Subcutaneous adipose tissue (tissue), 4 donors: ENCODE measurements around the gene HOGA1. TPM values are rescaled to one million over a fixed set of nuclear protein-coding genes. Genes with fewer than 3 reads are reported as not detected.

Experiments used
- total RNA-seq, 4 donors: library from RNA; depleted of rRNA; stranded (reverse); fragments of >200 nt; gene quantifications; one replicate each; pipeline ENCODE4 v1.1.0, GENCODE V29; 2016
- TF ChIP-seq, protein P1 (sequence below): fragments of 450-650 bp; IDR thresholded peaks from one replicate; pipeline ENCODE4 v1.5.1; 2016; ENCODE audit warnings: low read depth, mild to moderate bottlenecking, control low read depth, antibody characterized with exemption, moderate library complexity

Gene HOGA1
- total RNA-seq: 10 to 100 TPM in 1 of 4 donors, 1 to 10 TPM in 3; 4.8 to 14.1 (median 7.2) TPM

- TF ChIP-seq, protein P1, sequence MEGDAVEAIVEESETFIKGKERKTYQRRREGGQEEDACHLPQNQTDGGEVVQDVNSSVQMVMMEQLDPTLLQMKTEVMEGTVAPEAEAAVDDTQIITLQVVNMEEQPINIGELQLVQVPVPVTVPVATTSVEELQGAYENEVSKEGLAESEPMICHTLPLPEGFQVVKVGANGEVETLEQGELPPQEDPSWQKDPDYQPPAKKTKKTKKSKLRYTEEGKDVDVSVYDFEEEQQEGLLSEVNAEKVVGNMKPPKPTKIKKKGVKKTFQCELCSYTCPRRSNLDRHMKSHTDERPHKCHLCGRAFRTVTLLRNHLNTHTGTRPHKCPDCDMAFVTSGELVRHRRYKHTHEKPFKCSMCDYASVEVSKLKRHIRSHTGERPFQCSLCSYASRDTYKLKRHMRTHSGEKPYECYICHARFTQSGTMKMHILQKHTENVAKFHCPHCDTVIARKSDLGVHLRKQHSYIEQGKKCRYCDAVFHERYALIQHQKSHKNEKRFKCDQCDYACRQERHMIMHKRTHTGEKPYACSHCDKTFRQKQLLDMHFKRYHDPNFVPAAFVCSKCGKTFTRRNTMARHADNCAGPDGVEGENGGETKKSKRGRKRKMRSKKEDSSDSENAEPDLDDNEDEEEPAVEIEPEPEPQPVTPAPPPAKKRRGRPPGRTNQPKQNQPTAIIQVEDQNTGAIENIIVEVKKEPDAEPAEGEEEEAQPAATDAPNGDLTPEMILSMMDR: no peak
These were observed at the start of gene HOGA1 for GRCh38 chr10:97584060-97584797. Gene HOGA1 (plus strand): TSS chr10:97584389. CDS start chr10:97584704, 315 bp downstream.

- TF ChIP-seq, protein P1: no peak
These were observed 49.3 kb upstream of the HOGA1 start for GRCh38 chr10:97534746-97535367.

DNA sequence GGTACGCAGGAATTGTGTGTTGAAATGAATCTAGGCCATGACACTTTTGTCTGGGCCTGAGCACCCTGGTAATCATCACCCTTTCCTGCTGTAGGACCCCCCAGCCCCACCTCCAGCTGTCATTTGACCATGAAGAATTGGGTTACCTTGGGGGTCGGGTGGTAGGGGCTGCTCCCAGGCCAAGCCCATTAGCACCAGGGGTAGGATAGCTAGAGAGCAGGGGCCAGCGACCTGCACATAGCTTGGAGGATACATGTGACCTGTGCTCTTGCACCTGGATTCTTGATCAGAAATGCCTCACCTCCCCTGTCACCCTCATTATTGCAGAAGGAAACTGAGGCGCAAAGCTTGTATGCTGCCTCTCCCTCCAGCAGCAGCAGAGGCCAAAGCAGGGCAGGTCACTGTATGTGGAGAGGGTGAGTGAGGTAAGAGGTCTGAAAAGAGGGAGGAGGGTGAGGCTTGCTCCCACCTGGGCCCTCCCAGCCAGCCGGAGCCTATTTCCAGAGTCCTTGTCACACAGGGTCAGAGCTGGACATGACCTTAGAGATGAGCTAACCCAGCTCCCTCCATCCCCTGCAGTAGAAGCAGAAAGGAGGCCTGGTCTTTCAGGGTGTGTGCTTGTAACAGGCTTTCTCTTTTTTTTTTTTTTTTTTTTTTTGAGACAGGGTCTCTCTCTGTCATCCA is 46.9 kb upstream of the HOGA1 start:
- TF ChIP-seq, protein P1: no peak

- TF ChIP-seq, protein P1: no peak
These were observed 45.8 kb upstream of the HOGA1 start for GRCh38 chr10:97538411-97538810.

DNA sequence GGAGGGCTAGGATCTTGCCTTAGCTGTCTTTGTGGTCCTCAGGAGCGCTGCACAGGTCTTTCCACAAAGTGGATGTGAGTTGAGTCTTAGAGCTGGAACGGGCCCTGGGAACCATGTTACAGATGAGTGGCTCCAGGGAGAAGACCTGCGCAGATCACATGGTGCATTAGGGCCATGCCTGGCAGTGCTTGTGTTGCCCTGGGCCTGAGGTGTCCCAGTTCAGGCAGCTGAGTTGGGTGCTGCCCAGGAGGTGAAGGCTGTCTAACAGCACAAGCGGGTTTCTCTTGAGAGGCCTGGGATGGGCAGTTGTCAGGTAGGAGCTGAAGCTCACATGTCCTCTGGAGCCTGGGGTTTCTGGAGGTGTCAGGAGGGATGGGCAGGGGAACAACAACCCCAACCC is 45.4 kb upstream of the HOGA1 start:
- TF ChIP-seq, protein P1: no peak

- TF ChIP-seq, protein P1: no peak
These were observed 44.5 kb upstream of the HOGA1 start for GRCh38 chr10:97539523-97540200.
